MM.1S (cell line): ENCODE results near the gene ANO2.

Experiments used
- EZH2 ChIP-seq: fragments of 300-600 bp; sonication (generic); optimal IDR thresholded peaks from 2 replicates; pipeline ENCODE3; 2017; ENCODE audit warnings: low read depth, mild to moderate bottlenecking, antibody characterized with exemption, low read length, mixed read lengths
- EZH2phosphoT487 ChIP-seq: fragments of 300-600 bp; sonication (generic); IDR thresholded peaks from 2 replicates; pipeline ENCODE4 v1.6.1; 2018; ENCODE audit warnings: antibody characterized with exemption, low read length
- TF ChIP-seq, protein P1 (sequence below): fragments of 300-600 bp; sonication (generic); IDR thresholded peaks from 2 replicates; pipeline ENCODE4 v1.5.1; 2016; ENCODE audit warnings: antibody characterized with exemption, low read length, mixed read lengths

- TF ChIP-seq, protein P1, sequence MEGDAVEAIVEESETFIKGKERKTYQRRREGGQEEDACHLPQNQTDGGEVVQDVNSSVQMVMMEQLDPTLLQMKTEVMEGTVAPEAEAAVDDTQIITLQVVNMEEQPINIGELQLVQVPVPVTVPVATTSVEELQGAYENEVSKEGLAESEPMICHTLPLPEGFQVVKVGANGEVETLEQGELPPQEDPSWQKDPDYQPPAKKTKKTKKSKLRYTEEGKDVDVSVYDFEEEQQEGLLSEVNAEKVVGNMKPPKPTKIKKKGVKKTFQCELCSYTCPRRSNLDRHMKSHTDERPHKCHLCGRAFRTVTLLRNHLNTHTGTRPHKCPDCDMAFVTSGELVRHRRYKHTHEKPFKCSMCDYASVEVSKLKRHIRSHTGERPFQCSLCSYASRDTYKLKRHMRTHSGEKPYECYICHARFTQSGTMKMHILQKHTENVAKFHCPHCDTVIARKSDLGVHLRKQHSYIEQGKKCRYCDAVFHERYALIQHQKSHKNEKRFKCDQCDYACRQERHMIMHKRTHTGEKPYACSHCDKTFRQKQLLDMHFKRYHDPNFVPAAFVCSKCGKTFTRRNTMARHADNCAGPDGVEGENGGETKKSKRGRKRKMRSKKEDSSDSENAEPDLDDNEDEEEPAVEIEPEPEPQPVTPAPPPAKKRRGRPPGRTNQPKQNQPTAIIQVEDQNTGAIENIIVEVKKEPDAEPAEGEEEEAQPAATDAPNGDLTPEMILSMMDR = no peak
- TF ChIP-seq EZH2 (no peak), EZH2phosphoT487 (no peak)
Measured at GRCh38 chr12:5985471-5985870, 40.4 kb upstream of the ANO2 start.
